Epithelial cell of esophagus (primary cell): Measurements from ENCODE around the gene CROCC2.

Source experiments
- DNase-seq: peaks from one replicate; pipeline ENCODE4 v3.0.0; 2010; ENCODE audit warnings: low read depth
- H3K4me3 ChIP-seq: 2 replicates; pipeline ENCODE4 v1.5.1; 2011; ENCODE audit warnings: mild to moderate bottlenecking, low read length, control low read depth
- CTCF ChIP-seq: IDR thresholded peaks from 2 replicates; pipeline ENCODE4 v1.5.1; 2011; ENCODE audit warnings: low read depth, mild to moderate bottlenecking, low read length, control low read depth, inconsistent platforms; ENCODE audit not compliant: insufficient read depth; ENCODE audit errors: missing control alignments

CROCC2 gene

GRCh38 chr2:240920783-240921231 lies 14.7 kb downstream of the CROCC2 start:
- no peak for TF ChIP-seq CTCF
- DNase-seq: no peak
- no peak overlapping the region for H3K4me3 ChIP-seq

GRCh38 chr2:240921311-240921994 lies 15.3 kb downstream of the CROCC2 start:
- H3K4me3 ChIP-seq: no peak overlapping the region
- no peak for TF ChIP-seq CTCF
- peak; percentile 77 for DNase-seq

- no peak for DNase-seq
- H3K4me3 ChIP-seq: no peak overlapping the region
- no peak for TF ChIP-seq CTCF
Measured at GRCh38 chr2:240921995-240922244, 15.8 kb downstream of the CROCC2 start.

GRCh38 chr2:240922245-240922981 lies 16.3 kb downstream of the CROCC2 start:
- DNase-seq: no peak
- no peak overlapping the region for H3K4me3 ChIP-seq
- no peak for TF ChIP-seq CTCF

GRCh38 chr2:240922982-240923537 lies 16.9 kb downstream of the CROCC2 start:
- TF ChIP-seq CTCF: no peak
- no peak for DNase-seq
- no peak overlapping the region for H3K4me3 ChIP-seq

- no peak for DNase-seq
- TF ChIP-seq CTCF: no peak
- no peak overlapping the region for H3K4me3 ChIP-seq
Measured at GRCh38 chr2:240925191-240925567, 19.0 kb downstream of the CROCC2 start.
